OCI-LY1 (cell line): ENCODE data around the gene AKAP8L.
A peak's percentile ranks its signal among the peaks of the same experiment; 100 is the strongest.
"Not testable (repeated sequence)": the region's sequence is repeated elsewhere in the genome, so short reads cannot be mapped to it uniquely, and the experiment has no call there.

Experiments used
- H2AFZ ChIP-seq: fragments of 200-600 bp; sonication (generic), shearing (Covaris generic); 2 replicates; pipeline ENCODE4 v1.6.0; 2014; ENCODE audit warnings: antibody characterized with exemption, mild to moderate bottlenecking, low read length
- H3F3A ChIP-seq: fragments of 200-600 bp; sonication (generic), shearing (Covaris generic); 2 replicates; pipeline ENCODE4 v1.6.0; 2014; ENCODE audit warnings: mild to moderate bottlenecking, antibody characterized with exemption, low read length, moderate library complexity; ENCODE audit not compliant: insufficient read depth
- H3K27ac ChIP-seq: fragments of 200-600 bp; sonication (generic); 2 replicates; pipeline ENCODE4 v1.5.1; 2014; ENCODE audit warnings: low read length, mixed run types, mild to moderate bottlenecking, low read depth; ENCODE audit not compliant: poor library complexity, severe bottlenecking
- H3K27me3 ChIP-seq: fragments of 200-600 bp; sonication (generic); 2 replicates; pipeline ENCODE4 v1.6.0; 2014; ENCODE audit warnings: antibody characterized with exemption, mild to moderate bottlenecking, low read length, moderate library complexity; ENCODE audit not compliant: insufficient read depth
- H3K36me3 ChIP-seq: fragments of 200-600 bp; sonication (generic); 2 replicates; pipeline ENCODE4 v1.6.1; 2014; ENCODE audit warnings: mild to moderate bottlenecking, antibody characterized with exemption, low read length, moderate library complexity, mixed read lengths; ENCODE audit not compliant: insufficient read depth
- H3K4me1 ChIP-seq: fragments of 200-600 bp; sonication (generic); 2 replicates; pipeline ENCODE4 v1.5.1; 2014; ENCODE audit warnings: mild to moderate bottlenecking, low read length, moderate library complexity; ENCODE audit not compliant: insufficient read depth, severe bottlenecking
- H3K4me2 ChIP-seq: fragments of 200-600 bp; sonication (generic), shearing (Covaris generic); 2 replicates; pipeline ENCODE4 v1.6.1; 2014; ENCODE audit warnings: low read length
- H3K4me3 ChIP-seq: fragments of 200-600 bp; sonication (generic); 2 replicates; pipeline ENCODE4 v1.5.1; 2014; ENCODE audit warnings: low read length, low read depth, mild to moderate bottlenecking, mixed read lengths; ENCODE audit not compliant: poor library complexity, severe bottlenecking
- H3K79me2 ChIP-seq: fragments of 200-600 bp; shearing (Covaris generic); 2 replicates; pipeline ENCODE4 v1.6.1; 2016; ENCODE audit warnings: mixed run types, low read length, mixed read lengths; ENCODE audit not compliant: insufficient read depth
- H3K9ac ChIP-seq: fragments of 200-600 bp; sonication (generic), shearing (Covaris generic); 2 replicates; pipeline ENCODE4 v1.6.1; 2014; ENCODE audit warnings: mild to moderate bottlenecking, low read length, mixed read lengths
- H3K9me2 ChIP-seq: fragments of 200-600 bp; sonication (generic), shearing (Covaris generic); 2 replicates; pipeline ENCODE4 v1.6.1; 2014; ENCODE audit warnings: low read depth, mild to moderate bottlenecking, low read length, mixed read lengths
- H3K9me3 ChIP-seq: fragments of 200-600 bp; shearing (Covaris generic); 2 replicates; pipeline ENCODE4 v1.6.1; 2014; ENCODE audit warnings: low read length, mixed read lengths
- H4K20me1 ChIP-seq: fragments of 200-600 bp; sonication (generic), shearing (Covaris generic); 2 replicates; pipeline ENCODE4 v1.6.0; 2016; ENCODE audit warnings: mild to moderate bottlenecking, low read length; ENCODE audit not compliant: insufficient read depth
- EZH2 ChIP-seq: fragments of 200-600 bp; sonication (generic), shearing (Covaris generic); IDR thresholded peaks from 2 replicates; pipeline ENCODE4 v1.8.0; 2017; ENCODE audit warnings: borderline replicate concordance, mixed run types, mild to moderate bottlenecking, antibody characterized with exemption, low read length, moderate library complexity, mixed read lengths
- TF ChIP-seq, protein P1 (sequence below): fragments of 200-600 bp; sonication (generic), shearing (Covaris generic); IDR thresholded peaks from 2 replicates; pipeline ENCODE4 v1.5.1; 2017; ENCODE audit warnings: mild to moderate bottlenecking, antibody characterized with exemption, low read length, moderate library complexity, mixed read lengths

Gene AKAP8L

DNA sequence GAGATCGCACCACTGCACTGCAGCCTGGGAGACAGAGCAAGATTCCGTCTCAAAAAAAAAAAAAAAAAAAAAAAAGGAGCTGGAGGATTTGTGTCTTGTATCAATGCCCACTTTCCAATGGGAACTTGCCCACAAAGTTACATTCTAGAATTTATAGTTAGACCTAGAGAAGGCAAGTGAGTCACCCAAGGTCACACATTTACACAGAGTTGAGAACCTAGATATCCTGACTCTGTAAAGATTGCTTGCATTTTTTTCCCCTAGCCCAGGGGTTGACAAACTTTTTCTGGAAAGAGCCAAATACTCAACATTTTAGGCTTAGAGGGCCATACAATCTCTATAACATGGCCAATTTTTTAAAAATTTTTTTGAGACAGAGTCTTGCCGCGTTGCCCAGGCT lies 78.7 kb downstream of the AKAP8L start:
- H3K9me3 ChIP-seq = no peaks in the 10 kb centered on the region
- no peaks in the 10 kb centered on the region for H3K4me1 ChIP-seq
- H3K9me2 ChIP-seq = no peaks in the 10 kb centered on the region
- H3K9ac ChIP-seq = no peak overlapping the region
- H3F3A ChIP-seq = no peaks in the 10 kb centered on the region
- no peak overlapping the region for H2AFZ ChIP-seq
- H3K36me3 ChIP-seq = peaks cover 19% of the 10 kb centered on the region
- TF ChIP-seq EZH2 = no peak
- TF ChIP-seq, protein P1, sequence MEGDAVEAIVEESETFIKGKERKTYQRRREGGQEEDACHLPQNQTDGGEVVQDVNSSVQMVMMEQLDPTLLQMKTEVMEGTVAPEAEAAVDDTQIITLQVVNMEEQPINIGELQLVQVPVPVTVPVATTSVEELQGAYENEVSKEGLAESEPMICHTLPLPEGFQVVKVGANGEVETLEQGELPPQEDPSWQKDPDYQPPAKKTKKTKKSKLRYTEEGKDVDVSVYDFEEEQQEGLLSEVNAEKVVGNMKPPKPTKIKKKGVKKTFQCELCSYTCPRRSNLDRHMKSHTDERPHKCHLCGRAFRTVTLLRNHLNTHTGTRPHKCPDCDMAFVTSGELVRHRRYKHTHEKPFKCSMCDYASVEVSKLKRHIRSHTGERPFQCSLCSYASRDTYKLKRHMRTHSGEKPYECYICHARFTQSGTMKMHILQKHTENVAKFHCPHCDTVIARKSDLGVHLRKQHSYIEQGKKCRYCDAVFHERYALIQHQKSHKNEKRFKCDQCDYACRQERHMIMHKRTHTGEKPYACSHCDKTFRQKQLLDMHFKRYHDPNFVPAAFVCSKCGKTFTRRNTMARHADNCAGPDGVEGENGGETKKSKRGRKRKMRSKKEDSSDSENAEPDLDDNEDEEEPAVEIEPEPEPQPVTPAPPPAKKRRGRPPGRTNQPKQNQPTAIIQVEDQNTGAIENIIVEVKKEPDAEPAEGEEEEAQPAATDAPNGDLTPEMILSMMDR = no peak
- H3K4me2 ChIP-seq = no peak overlapping the region
- H3K27me3 ChIP-seq = no peaks in the 10 kb centered on the region
- no peak overlapping the region for H3K27ac ChIP-seq
- no peak overlapping the region for H3K4me3 ChIP-seq
- no peaks in the 10 kb centered on the region for H4K20me1 ChIP-seq
- H3K79me2 ChIP-seq = no peaks in the 10 kb centered on the region

DNA sequence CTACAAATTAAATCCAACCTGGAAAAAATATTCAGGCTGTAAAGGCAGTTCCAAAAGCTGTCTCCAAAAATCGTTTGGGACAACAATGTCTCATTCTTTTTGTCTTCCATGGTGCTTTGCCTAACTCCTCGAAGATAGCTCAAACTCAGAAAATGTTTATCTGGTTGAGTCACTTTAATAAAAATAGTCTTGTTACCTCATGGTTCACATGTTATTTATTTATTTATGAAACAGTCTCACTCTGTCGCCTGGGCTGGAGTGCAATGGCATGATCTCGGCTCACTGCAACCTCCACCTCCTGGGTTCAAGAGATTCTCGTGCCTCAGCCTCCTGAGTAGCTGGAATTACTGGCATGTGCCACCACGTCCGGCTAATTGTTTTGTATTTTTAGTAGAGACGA lies 81.6 kb downstream of the AKAP8L start:
- no peaks in the 10 kb centered on the region for H3K27me3 ChIP-seq
- H3K9me3 ChIP-seq = no peaks in the 10 kb centered on the region
- H3K36me3 ChIP-seq = peaks cover 15% of the 10 kb centered on the region

DNA sequence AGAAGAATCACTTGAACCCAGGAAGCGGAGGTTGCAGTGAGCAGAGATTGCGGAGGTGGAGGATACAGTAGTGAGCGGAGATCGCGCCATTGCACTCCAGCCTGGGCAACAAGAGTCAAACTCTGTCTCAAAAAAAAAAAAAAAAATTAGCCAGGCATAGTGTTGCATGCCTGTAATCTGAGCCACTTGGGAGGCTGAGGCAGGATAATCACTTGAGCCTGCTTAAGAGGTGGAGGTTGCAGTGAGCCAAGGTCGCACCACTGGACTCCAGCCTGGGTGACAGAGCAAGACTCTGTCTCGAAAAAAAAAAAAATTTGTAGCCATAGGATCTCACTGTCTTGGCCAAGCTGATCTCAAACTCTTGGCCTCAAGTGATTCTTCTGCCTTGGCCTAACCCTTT lies 82.8 kb downstream of the AKAP8L start:
- H3K9me2 ChIP-seq, H3K4me3 ChIP-seq, H2AFZ ChIP-seq, H3K4me2 ChIP-seq, H3K27me3 ChIP-seq, H3K9ac ChIP-seq, H3K9me3 ChIP-seq, H3K27ac ChIP-seq, H3F3A ChIP-seq, H3K79me2 ChIP-seq, H4K20me1 ChIP-seq: not testable (repeated sequence)
- Histone ChIP-seq H3K4me1 (peaks cover 17% of the 10 kb centered on the region), H3K36me3 (peaks cover 12% of the 10 kb centered on the region; the same call in 1 of the 2 replicates)

More for the DNA sequence above, 81.6 kb downstream of the AKAP8L start:
- H3K4me2 ChIP-seq = no peak overlapping the region
- H3K27ac ChIP-seq = no peak overlapping the region
- no peaks in the 10 kb centered on the region for H4K20me1 ChIP-seq
- H3F3A ChIP-seq = no peaks in the 10 kb centered on the region
- no peak overlapping the region for H3K4me3 ChIP-seq
- no peak overlapping the region for H3K9ac ChIP-seq
- no peak for TF ChIP-seq EZH2
- TF ChIP-seq, protein P1 = no peak
- H3K4me1 ChIP-seq = peaks cover 17% of the 10 kb centered on the region
- H3K9me2 ChIP-seq = no peaks in the 10 kb centered on the region
- H3K79me2 ChIP-seq = no peaks in the 10 kb centered on the region
- no peak overlapping the region for H2AFZ ChIP-seq

DNA sequence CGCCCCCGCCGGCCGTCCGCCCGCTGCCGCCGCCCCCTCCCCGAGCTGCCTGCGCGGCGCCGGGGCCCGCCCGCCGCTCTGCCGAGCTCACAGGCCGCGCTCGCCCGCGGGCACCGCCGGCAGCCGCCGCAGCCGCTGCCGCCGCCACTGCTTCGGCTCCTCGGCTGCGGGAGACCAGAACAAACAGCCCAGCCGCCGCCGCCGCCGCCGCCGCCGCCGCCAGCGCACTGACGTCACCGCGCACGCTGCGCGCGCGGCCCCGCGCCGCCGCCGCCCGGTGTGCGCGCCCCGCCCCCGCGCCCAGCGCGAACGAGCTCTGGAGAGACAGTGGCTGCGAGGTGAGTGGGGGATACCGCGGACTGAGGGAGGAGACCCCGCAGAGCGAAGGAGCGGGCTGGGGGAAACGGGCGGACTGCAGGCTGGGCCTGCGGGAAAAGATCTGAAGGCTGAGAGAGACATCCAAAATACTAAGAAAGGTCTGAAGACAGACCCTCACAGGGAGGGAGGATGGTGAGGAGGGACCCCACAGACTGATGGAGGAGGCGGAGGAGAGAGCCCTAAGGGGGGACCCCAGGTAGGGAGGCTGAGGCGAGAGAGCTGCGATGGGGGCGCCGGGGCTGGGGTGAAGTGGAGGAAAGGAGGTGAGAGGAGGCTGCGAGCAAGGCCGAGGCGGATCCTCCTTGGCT lies 86.3 kb downstream of the AKAP8L start, which contains the start of gene BRD4:
Gene BRD4, minus strand, starts transcription at position 229 of the 686 bp plus-strand sequence. CDS start 59,440 bp downstream, outside the sequence.
- H2AFZ ChIP-seq = no peak within 1 kb of the TSS
- no peaks in the 10 kb centered on the region for H3K9me2 ChIP-seq
- H3F3A ChIP-seq = no peaks in the 10 kb centered on the region
- 0 out of 2 replicates have a peak, but pooled peaks cover 5% of the 10 kb centered on the region for H3K36me3 ChIP-seq
- H4K20me1 ChIP-seq = no peaks in the 10 kb centered on the region
- H3K79me2 ChIP-seq = peaks cover 41% of the 10 kb centered on the region
- peak within 1 kb of the TSS; percentile 98 for H3K27ac ChIP-seq
- peak within 1 kb of the TSS; percentile 86 for H3K4me2 ChIP-seq
- H3K9ac ChIP-seq = peak within 1 kb of the TSS; percentile 78
- H3K4me3 ChIP-seq = peak within 1 kb of the TSS; percentile 76
- no peaks in the 10 kb centered on the region for H3K9me3 ChIP-seq
- H3K4me1 ChIP-seq = peaks cover 52% of the 10 kb centered on the region
- TF ChIP-seq EZH2 = no peak
- TF ChIP-seq, protein P1 = no peak
- no peaks in the 10 kb centered on the region for H3K27me3 ChIP-seq
